ENCODE data around the gene IFT80. TPM values are rescaled to one million over a fixed set of nuclear protein-coding genes. Genes with fewer than 3 reads are reported as not detected.

The IFT80 gene
- total RNA-seq, 3 donors from 2014 or later, result 5.5 to 10.1 (median 6.5) TPM

- no peak for ATAC-seq
- H3K4me1 Mint-ChIP-seq (ENCODE audit: low read depth), result peaks cover 4% of the 10 kb centered on the region
Measured at GRCh38 chr3:160409812-160410610, 11.0 kb upstream of the IFT80 start.

GRCh38 chr3:160403796-160404470 is 4.9 kb upstream of the IFT80 start:
- peak overlapping the region; percentile 69 for H3K4me3 Mint-ChIP-seq
- DNase-seq, result no peak
- no peaks in the 10 kb centered on the region for H3K9me3 Mint-ChIP-seq
- H3K27me3 Mint-ChIP-seq (ENCODE audit: low read depth), result peaks cover 3% of the 10 kb centered on the region
- ATAC-seq, result no peak
- H3K36me3 Mint-ChIP-seq (ENCODE audit: insufficient read depth), result peaks cover 22% of the 10 kb centered on the region
- H3K4me1 Mint-ChIP-seq (ENCODE audit: low read depth), result peaks cover 31% of the 10 kb centered on the region

More at GRCh38 chr3:160409812-160410610, 11.0 kb upstream of the IFT80 start:
- peaks cover 6% of the 10 kb centered on the region for H3K36me3 Mint-ChIP-seq (ENCODE audit: insufficient read depth)
- no peaks in the 10 kb centered on the region for H3K27me3 Mint-ChIP-seq (ENCODE audit: low read depth)
- DNase-seq, result no peak
- no peaks in the 10 kb centered on the region for H3K9me3 Mint-ChIP-seq
- no peak overlapping the region for H3K4me3 Mint-ChIP-seq

DNA sequence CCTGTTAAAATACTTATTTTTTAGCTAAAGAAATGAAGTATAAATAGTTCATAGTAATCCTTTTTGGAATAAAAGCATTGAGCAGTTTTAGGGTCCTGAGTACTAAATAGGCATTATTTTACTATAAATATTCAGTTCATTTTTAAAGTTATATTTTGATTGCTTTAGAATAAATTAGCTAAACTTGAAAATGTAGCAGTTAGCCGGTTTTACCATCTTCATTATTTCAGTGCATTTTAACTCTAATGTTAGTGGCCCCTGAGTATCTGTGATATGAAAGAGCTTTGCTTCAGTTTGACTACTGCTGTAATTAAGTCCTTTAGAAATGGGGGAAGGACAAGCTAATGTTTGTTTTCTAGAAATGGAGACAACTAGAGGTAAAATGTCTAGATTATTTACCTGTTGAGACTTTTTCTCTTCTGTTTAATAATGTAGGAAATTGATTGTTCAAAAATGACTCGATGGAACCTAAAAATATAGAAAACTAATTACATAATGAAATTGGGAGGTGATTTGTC is 4.1 kb upstream of the IFT80 start:
- Mint-ChIP-seq H3K9me3 (no peaks in the 10 kb centered on the region), H3K4me1 (ENCODE audit: low read depth) (peaks cover 38% of the 10 kb centered on the region), H3K4me3 (peak overlapping the region; percentile 95), H3K27me3 (ENCODE audit: low read depth) (peaks cover 3% of the 10 kb centered on the region), H3K36me3 (ENCODE audit: insufficient read depth) (peaks cover 20% of the 10 kb centered on the region)
- DNase-seq (no peak), ATAC-seq (no peak)

DNA sequence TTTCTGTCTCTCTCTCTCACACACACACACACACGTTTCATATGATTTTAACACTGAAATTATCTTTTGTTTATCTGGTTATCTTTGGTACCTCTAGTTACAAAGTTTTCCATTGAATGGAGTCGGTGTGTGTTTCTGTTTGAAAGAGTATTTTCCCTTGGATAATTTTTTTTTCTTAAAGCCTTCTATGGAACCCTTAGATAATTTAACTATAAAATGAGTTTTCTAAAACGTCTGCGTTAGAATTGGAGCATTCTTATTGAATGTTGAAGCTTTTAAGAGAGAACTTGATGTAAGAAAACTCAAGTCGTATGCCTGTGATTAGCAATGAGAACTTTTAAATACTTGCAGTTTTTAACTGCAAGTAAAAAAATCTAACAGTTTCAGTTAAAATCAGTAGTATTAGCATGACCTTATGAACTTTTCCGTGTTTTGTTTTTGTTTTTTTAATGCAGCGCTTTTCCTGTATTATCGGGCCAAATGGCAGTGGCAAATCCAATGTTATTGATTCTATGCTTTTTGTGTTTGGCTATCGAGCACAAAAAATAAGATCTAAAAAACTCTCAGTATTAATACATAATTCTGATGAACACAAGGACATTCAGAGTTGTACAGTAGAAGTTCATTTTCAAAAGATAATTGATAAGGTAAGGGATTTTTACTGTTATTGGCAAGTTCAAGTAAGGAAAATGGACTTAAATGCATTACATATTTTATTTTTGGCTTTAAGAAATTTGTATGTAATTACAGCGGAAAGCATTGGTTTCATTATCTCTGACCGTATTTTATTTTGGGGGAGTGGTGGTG is 3.4 kb upstream of the IFT80 start:
- H3K36me3 Mint-ChIP-seq (ENCODE audit: insufficient read depth), result peaks cover 20% of the 10 kb centered on the region
- H3K4me1 Mint-ChIP-seq (ENCODE audit: low read depth), result peaks cover 41% of the 10 kb centered on the region
- peak overlapping the region; percentile 95 for H3K4me3 Mint-ChIP-seq
- DNase-seq (no peak), ATAC-seq (no peak)
- no peaks in the 10 kb centered on the region for H3K9me3 Mint-ChIP-seq
- H3K27me3 Mint-ChIP-seq (ENCODE audit: low read depth), result peaks cover 3% of the 10 kb centered on the region

- H3K9me3 Mint-ChIP-seq, result no peaks in the 10 kb centered on the region
- peaks cover 44% of the 10 kb centered on the region for H3K4me1 Mint-ChIP-seq (ENCODE audit: low read depth)
- peaks cover 20% of the 10 kb centered on the region for H3K36me3 Mint-ChIP-seq (ENCODE audit: insufficient read depth)
- no peak for DNase-seq
- H3K4me3 Mint-ChIP-seq, result peak overlapping the region; percentile 95
- ATAC-seq, result no peak
- peaks cover 3% of the 10 kb centered on the region for H3K27me3 Mint-ChIP-seq (ENCODE audit: low read depth)
Measured at GRCh38 chr3:160401291-160402095, 2.5 kb upstream of the IFT80 start.

DNA sequence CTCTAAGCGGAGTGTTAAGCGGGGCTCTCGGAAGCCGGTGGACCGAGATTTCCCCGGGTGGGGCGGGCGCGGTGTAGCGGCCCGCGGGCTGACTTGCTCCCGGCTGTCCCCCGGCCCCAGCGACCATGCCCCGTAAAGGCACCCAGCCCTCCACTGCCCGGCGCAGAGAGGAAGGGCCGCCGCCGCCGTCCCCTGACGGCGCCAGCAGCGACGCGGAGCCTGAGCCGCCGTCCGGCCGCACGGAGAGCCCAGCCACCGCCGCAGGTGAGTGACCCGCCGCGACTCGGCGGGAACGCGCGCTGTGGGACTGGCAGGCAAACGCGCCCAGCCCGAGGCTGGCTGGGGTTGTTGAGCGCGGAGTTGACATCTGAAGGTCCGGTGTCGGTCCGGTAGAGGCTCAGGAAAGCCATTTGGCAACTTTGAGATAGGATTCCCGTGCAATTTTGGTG is 1.7 kb upstream of the IFT80 start:
- DNase-seq (peak; percentile 6), ATAC-seq (no peak)
- Mint-ChIP-seq H3K27me3 (ENCODE audit: low read depth) (peaks cover 3% of the 10 kb centered on the region), H3K4me3 (peak overlapping the region; percentile 95), H3K4me1 (ENCODE audit: low read depth) (peaks cover 44% of the 10 kb centered on the region), H3K36me3 (ENCODE audit: insufficient read depth) (peaks cover 19% of the 10 kb centered on the region), H3K9me3 (no peaks in the 10 kb centered on the region)

DNA sequence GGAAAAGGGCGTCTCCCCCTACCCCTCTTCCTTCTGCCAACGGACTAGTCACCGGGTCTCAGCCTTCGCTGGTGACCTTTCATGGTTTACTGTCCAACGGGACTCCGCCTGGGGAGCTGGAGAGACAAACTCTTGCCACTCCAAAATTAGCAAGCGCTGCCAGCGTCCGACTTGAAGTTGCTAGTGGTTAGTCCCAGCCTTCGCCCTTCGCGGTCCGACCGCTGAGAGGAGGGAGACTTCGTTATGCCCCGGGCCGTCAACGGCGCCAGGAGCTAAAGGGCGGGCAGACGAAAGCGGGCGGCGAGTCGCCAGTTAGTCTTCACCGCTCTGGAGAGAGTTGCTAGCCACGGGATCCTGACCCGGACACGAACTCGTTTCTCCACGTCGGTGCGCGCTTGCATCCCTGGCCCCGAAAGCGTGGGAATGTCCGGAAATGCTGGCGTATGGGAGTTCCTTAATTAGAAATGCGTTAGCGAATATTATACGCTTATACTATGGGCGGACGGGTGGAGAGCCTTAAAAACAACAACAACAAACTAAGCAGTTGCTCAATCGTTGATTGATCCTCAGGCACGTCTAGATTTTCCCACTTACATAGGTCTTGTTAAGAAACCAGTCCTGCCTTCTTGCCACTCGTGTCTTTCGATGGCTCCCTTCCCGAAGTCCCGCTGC is 1.1 kb upstream of the IFT80 start:
- H3K36me3 Mint-ChIP-seq (ENCODE audit: insufficient read depth), result peaks cover 19% of the 10 kb centered on the region
- peaks cover 45% of the 10 kb centered on the region for H3K4me1 Mint-ChIP-seq (ENCODE audit: low read depth)
- ATAC-seq (peak; percentile 12 to 19), DNase-seq (peak; percentile 11)
- peaks cover 3% of the 10 kb centered on the region for H3K27me3 Mint-ChIP-seq (ENCODE audit: low read depth)
- H3K4me3 Mint-ChIP-seq, result peak overlapping the region; percentile 95
- no peaks in the 10 kb centered on the region for H3K9me3 Mint-ChIP-seq

DNA sequence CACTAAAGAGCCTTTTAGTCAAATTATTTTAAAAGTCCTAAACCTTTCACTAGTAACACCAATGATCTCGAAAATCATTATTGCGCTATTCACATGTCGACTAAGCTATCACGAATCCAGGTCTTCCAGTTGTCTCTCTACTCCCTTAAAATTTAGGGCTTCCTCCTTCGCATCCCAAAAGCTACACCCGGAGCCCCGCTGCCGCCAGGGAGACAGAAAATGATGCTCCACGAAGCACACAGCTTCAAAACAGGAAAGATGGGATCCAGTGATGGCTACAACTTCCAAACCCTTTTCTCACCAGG is 253 bp downstream of the IFT80 start:
- Mint-ChIP-seq H3K27me3 (ENCODE audit: low read depth) (peaks cover 2% of the 10 kb centered on the region), H3K4me3 (peak overlapping the region; percentile 95), H3K36me3 (ENCODE audit: insufficient read depth) (peaks cover 12% of the 10 kb centered on the region), H3K9me3 (no peaks in the 10 kb centered on the region), H3K4me1 (ENCODE audit: low read depth) (peaks cover 38% of the 10 kb centered on the region)
- DNase-seq, result no peak
- ATAC-seq, result peak; percentile 3 to 6

- Mint-ChIP-seq H3K27me3 (ENCODE audit: low read depth) (no peaks in the 10 kb centered on the region), H3K4me3 (no peak overlapping the region), H3K36me3 (ENCODE audit: insufficient read depth) (peaks cover 3% of the 10 kb centered on the region), H3K4me1 (ENCODE audit: low read depth) (peaks cover 25% of the 10 kb centered on the region), H3K9me3 (no peaks in the 10 kb centered on the region)
- ATAC-seq (no peak), DNase-seq (no peak)
Measured at GRCh38 chr3:160395297-160395696, 3.7 kb downstream of the IFT80 start.

- Mint-ChIP-seq H3K27me3 (ENCODE audit: low read depth) (no peaks in the 10 kb centered on the region), H3K4me3 (no peak overlapping the region), H3K36me3 (ENCODE audit: insufficient read depth) (peaks cover 6% of the 10 kb centered on the region), H3K4me1 (ENCODE audit: low read depth) (peaks cover 25% of the 10 kb centered on the region), H3K9me3 (no peaks in the 10 kb centered on the region)
- DNase-seq (no peak), ATAC-seq (no peak)
Measured at GRCh38 chr3:160394009-160394392, 5.0 kb downstream of the IFT80 start.

GRCh38 chr3:160393346-160394008 is 5.5 kb downstream of the IFT80 start:
- no peak overlapping the region for H3K4me3 Mint-ChIP-seq
- no peak for ATAC-seq
- DNase-seq, result no peak
- no peaks in the 10 kb centered on the region for H3K27me3 Mint-ChIP-seq (ENCODE audit: low read depth)
- no peaks in the 10 kb centered on the region for H3K9me3 Mint-ChIP-seq
- peaks cover 19% of the 10 kb centered on the region for H3K4me1 Mint-ChIP-seq (ENCODE audit: low read depth)
- peaks cover 6% of the 10 kb centered on the region for H3K36me3 Mint-ChIP-seq (ENCODE audit: insufficient read depth)

DNA sequence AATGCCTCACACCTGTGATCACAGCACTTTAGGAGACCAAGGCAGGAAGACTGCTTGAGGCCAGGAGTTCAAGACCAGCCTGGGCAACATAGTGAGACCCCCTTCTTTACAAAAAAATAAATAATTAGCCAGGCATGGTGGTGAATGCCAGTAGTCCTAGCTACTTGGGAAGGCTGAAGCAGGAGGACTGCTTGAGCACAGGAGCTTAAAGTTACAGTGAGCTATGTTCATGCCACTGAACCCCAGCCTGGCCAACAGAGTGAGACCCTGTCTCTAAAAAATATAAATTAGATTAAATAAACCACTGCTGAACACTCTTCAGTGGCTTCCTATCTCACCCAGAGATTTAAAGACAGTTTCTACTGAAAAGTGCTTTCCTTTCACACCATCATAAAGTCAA is 6.2 kb downstream of the IFT80 start:
- DNase-seq (no peak), ATAC-seq (no peak)
- Mint-ChIP-seq H3K36me3 (ENCODE audit: insufficient read depth) (peaks cover 7% of the 10 kb centered on the region), H3K9me3 (no peaks in the 10 kb centered on the region), H3K4me3 (no peak overlapping the region), H3K4me1 (ENCODE audit: low read depth) (peaks cover 12% of the 10 kb centered on the region), H3K27me3 (ENCODE audit: low read depth) (no peaks in the 10 kb centered on the region)
